CD4-positive, alpha-beta memory T cell (primary cell): ENCODE data around the gene TTI1. TPM values are rescaled to one million over a fixed set of nuclear protein-coding genes. Genes with fewer than 3 reads are reported as not detected.

ENCODE experiments used
- CTCF ChIA-PET: fragments of 350-600 bp; sonication (Branson Sonifier 250); formaldehyde crosslinking; loops from one replicate; lab custom pipeline; 2021; ENCODE audit warnings: inconsistent platforms; ENCODE audit not compliant: partially characterized antibody; lab: Charles Lee
- POLR2A ChIA-PET: fragments of 350-600 bp; sonication (Branson Sonifier 250); formaldehyde crosslinking; loops from one replicate; lab custom pipeline; 2021; ENCODE audit not compliant: partially characterized antibody; lab: Charles Lee
- DNase-seq, 5 donors: peaks; one replicate each; pipeline versions ENCODE4 v3.0.0 to v3.0.0-alpha.2; 2020 to 2022; ENCODE audit warnings: mixed read lengths in 1 of 5
- H3K27ac ChIP-seq: one replicate; pipeline ENCODE4 v1.7.0; 2013; ENCODE audit warnings: low read depth, low read length
- H3K27me3 ChIP-seq: 2 replicates; pipeline ENCODE4 v1.7.0; 2013; ENCODE audit warnings: mild to moderate bottlenecking, low read length, moderate library complexity; ENCODE audit not compliant: insufficient read depth
- H3K36me3 ChIP-seq: 2 replicates; pipeline ENCODE4 v1.7.0; 2013; ENCODE audit warnings: mild to moderate bottlenecking, low read length, moderate library complexity; ENCODE audit not compliant: insufficient read depth
- H3K4me1 ChIP-seq: 2 replicates; pipeline ENCODE4 v1.7.0; 2013; ENCODE audit warnings: mild to moderate bottlenecking, low read length, moderate library complexity; ENCODE audit not compliant: insufficient read depth
- H3K4me3 ChIP-seq, 2 donors: one replicate each; pipeline ENCODE4 v1.7.0; 2013; ENCODE audit warnings: low read length in 2 of 2, mild to moderate bottlenecking in 1 of 2
- H3K9me3 ChIP-seq, 2 donors: one replicate each; pipeline ENCODE4 v1.7.0; 2013; ENCODE audit warnings: low read length in 2 of 2, control low read depth in 1 of 2; ENCODE audit not compliant: control insufficient read depth in 1 of 2
- H3K27ac Mint-ChIP-seq, 7 donors: one replicate each; pipeline ENCODE4 v1.8.0; 2020 to 2021; ENCODE audit warnings: mixed read lengths in 7 of 7, mild to moderate bottlenecking in 6 of 7, inconsistent platforms in 3 of 7, moderate library complexity in 3 of 7
- H3K27me3 Mint-ChIP-seq, 2 donors: one replicate each; pipeline ENCODE4 v1.8.0; 2020 to 2021; ENCODE audit warnings: mixed read lengths in 2 of 2
- H3K36me3 Mint-ChIP-seq, 2 donors: one replicate each; pipeline ENCODE4 v1.8.0; 2020 to 2021; ENCODE audit warnings: mixed read lengths in 2 of 2, inconsistent platforms in 1 of 2, mild to moderate bottlenecking in 1 of 2
- H3K4me1 Mint-ChIP-seq, 4 donors: one replicate each; pipeline ENCODE4 v1.8.0; 2020 to 2021; ENCODE audit warnings: mixed read lengths in 4 of 4, mild to moderate bottlenecking in 1 of 4
- H3K4me3 Mint-ChIP-seq, 8 donors: one replicate each; pipeline ENCODE4 v1.8.0; 2020 to 2021; ENCODE audit warnings: mixed read lengths in 8 of 8, mild to moderate bottlenecking in 7 of 8, moderate library complexity in 6 of 8, inconsistent platforms in 3 of 8
- H3K9me3 Mint-ChIP-seq, 8 donors: one replicate each; pipeline ENCODE4 v1.8.0; 2020 to 2021; ENCODE audit warnings: mixed read lengths in 8 of 8, mild to moderate bottlenecking in 5 of 8, inconsistent platforms in 3 of 8, moderate library complexity in 1 of 8
- intact Hi-C: fragments of 100-400 bp; cut with micrococcal nuclease; formaldehyde crosslinking; loops from one replicate; pipeline ENCODE4 v1.15.1; 2023
- polyA plus RNA-seq, 2 donors: library from polyadenylated mRNA; unstranded; fragments of 300-500 nt; fragmentation: Illumina TruSeq; gene quantifications; one replicate each; pipeline ENCODE4 v1.2.3, GENCODE V29; 2021
- total RNA-seq, 2 experiments: library from RNA; stranded (reverse); gene quantifications; one replicate each; pipeline ENCODE4 v1.2.3, GENCODE V29; 2021

The TTI1 gene
- total and polyA plus RNA-seq, 4 experiments from 2014 or later, result 13.0 to 26.6 (median 22.9) TPM

GRCh38 chr20:37995856-37996605 is 37.2 kb downstream of the TTI1 start:
- Mint-ChIP-seq H3K36me3 (peaks cover 63 to 75% of the 10 kb centered on the region in 2 donors), H3K27ac (no peak overlapping the region), H3K4me3 (no peak overlapping the region), H3K4me1 (peaks cover 6 to 10% (median 8%) of the 10 kb centered on the region in 4 donors), H3K27me3 (no peaks in the 10 kb centered on the region), H3K9me3 (no peaks in the 10 kb centered on the region)
- intact Hi-C loops, result no loop called here
- POLR2A ChIA-PET, result interaction anchor here (1.5 kb wide), 1 partner anchor 10 kb away, joined by 3 read pairs; no protein-coding TSS in a partner anchor
- DNase-seq, result no peak
- H3K27ac ChIP-seq, result no peak overlapping the region
- no peaks in the 10 kb centered on the region for H3K9me3 ChIP-seq
- peaks cover 5% of the 10 kb centered on the region for H3K4me1 ChIP-seq
- CTCF ChIA-PET, result no interaction called here
- no peaks in the 10 kb centered on the region for H3K27me3 ChIP-seq
- peaks cover 67% of the 10 kb centered on the region for H3K36me3 ChIP-seq
- H3K4me3 ChIP-seq, result no peak overlapping the region

- Mint-ChIP-seq H3K27ac (peak overlapping the region in 1 of 7 donors; percentile 24), H3K4me3 (no peak overlapping the region), H3K36me3 (peaks cover 60 to 76% of the 10 kb centered on the region in 2 donors), H3K4me1 (peaks cover 16 to 26% (median 20%) of the 10 kb centered on the region in 4 donors), H3K27me3 (no peaks in the 10 kb centered on the region), H3K9me3 (no peaks in the 10 kb centered on the region)
- POLR2A ChIA-PET, result interaction anchor here (1.5 kb wide), 1 partner anchor 12 kb away, joined by 3 read pairs; no protein-coding TSS in a partner anchor
- intact Hi-C loops, result loop anchor here (5.0 kb wide), 2 partner anchors 342 to 432 kb away; no protein-coding TSS in a partner anchor
- Histone ChIP-seq H3K27ac (no peak overlapping the region), H3K9me3 (no peaks in the 10 kb centered on the region), H3K36me3 (peaks cover 52% of the 10 kb centered on the region), H3K27me3 (no peaks in the 10 kb centered on the region), H3K4me1 (peaks cover 11% of the 10 kb centered on the region), H3K4me3 (no peak overlapping the region)
- CTCF ChIA-PET, result interaction anchor here (1.0 kb wide), 1 partner anchor 14 kb away, joined by 4 read pairs; no protein-coding TSS in a partner anchor
- no peak for DNase-seq
Observed at GRCh38 chr20:37994512-37994911, 38.7 kb downstream of the TTI1 start.

- ChIA-PET CTCF (interaction anchor here (0.8 to 2.0 kb wide), 4 partner anchors 10 to 181 kb away, joined by 3 to 6 read pairs (median 4); no protein-coding TSS in a partner anchor), POLR2A (interaction anchor here (0.6 kb wide), 1 partner anchor 425 kb away, joined by 4 read pairs; no protein-coding TSS in a partner anchor)
- intact Hi-C loops, result loop anchor here (5.0 kb wide), 2 partner anchors 341 to 431 kb away; no protein-coding TSS in a partner anchor
- no peaks in the 10 kb centered on the region for H3K27me3 Mint-ChIP-seq
- H3K36me3 ChIP-seq, result peaks cover 39% of the 10 kb centered on the region
- H3K9me3 ChIP-seq, result no peaks in the 10 kb centered on the region
- H3K27ac Mint-ChIP-seq, result peak overlapping the region in 3 of 7 donors; percentile 37 to 81 (median 57)
- no peak overlapping the region for H3K4me3 Mint-ChIP-seq
- no peak overlapping the region for H3K4me3 ChIP-seq
- H3K27ac ChIP-seq, result no peak overlapping the region
- H3K9me3 Mint-ChIP-seq, result no peaks in the 10 kb centered on the region
- DNase-seq, result peak in 4 of 5 donors; percentile 5 to 11 (median 8)
- peaks cover 57 to 77% of the 10 kb centered on the region in 2 donors for H3K36me3 Mint-ChIP-seq
- peaks cover 11% of the 10 kb centered on the region for H3K4me1 ChIP-seq
- H3K27me3 ChIP-seq, result no peaks in the 10 kb centered on the region
- H3K4me1 Mint-ChIP-seq, result peaks cover 16 to 26% (median 21%) of the 10 kb centered on the region in 4 donors
Observed at GRCh38 chr20:37992802-37993409, 40.4 kb downstream of the TTI1 start.

- no peaks in the 10 kb centered on the region for H3K27me3 Mint-ChIP-seq
- Histone ChIP-seq H3K27me3 (no peaks in the 10 kb centered on the region), H3K9me3 (no peaks in the 10 kb centered on the region), H3K4me3 (no peak overlapping the region), H3K36me3 (peaks cover 29% of the 10 kb centered on the region), H3K4me1 (peaks cover 11% of the 10 kb centered on the region), H3K27ac (no peak overlapping the region)
- no peak overlapping the region for H3K4me3 Mint-ChIP-seq
- peaks cover 54 to 75% of the 10 kb centered on the region in 2 donors for H3K36me3 Mint-ChIP-seq
- ChIA-PET CTCF (interaction anchor here (1.1 to 2.0 kb wide), 5 partner anchors 9 to 427 kb away, joined by 3 to 6 read pairs (median 3); no protein-coding TSS in a partner anchor), POLR2A (no interaction called here)
- peaks cover 16 to 26% (median 21%) of the 10 kb centered on the region in 4 donors for H3K4me1 Mint-ChIP-seq
- H3K27ac Mint-ChIP-seq, result peak overlapping the region in 2 of 7 donors; percentile 52 to 59
- no peak for DNase-seq
- H3K9me3 Mint-ChIP-seq, result no peaks in the 10 kb centered on the region
- intact Hi-C loops, result loop anchor here (5.0 kb wide), 2 partner anchors 340 to 430 kb away; no protein-coding TSS in a partner anchor
Observed at GRCh38 chr20:37991908-37992307, 41.3 kb downstream of the TTI1 start.

GRCh38 chr20:37991157-37991866 is 41.9 kb downstream of the TTI1 start:
- Histone ChIP-seq H3K4me1 (peaks cover 11% of the 10 kb centered on the region), H3K9me3 (no peaks in the 10 kb centered on the region), H3K4me3 (no peak overlapping the region), H3K27ac (no peak overlapping the region), H3K36me3 (peaks cover 23% of the 10 kb centered on the region), H3K27me3 (no peaks in the 10 kb centered on the region)
- H3K9me3 Mint-ChIP-seq, result no peaks in the 10 kb centered on the region
- H3K27ac Mint-ChIP-seq, result peak overlapping the region; percentile 72 to 88 (median 84)
- intact Hi-C loops, result loop anchor here (5.0 kb wide), 2 partner anchors 339 to 429 kb away; no protein-coding TSS in a partner anchor
- peak overlapping the region in 1 of 8 donors; percentile 17 for H3K4me3 Mint-ChIP-seq
- ChIA-PET CTCF (interaction anchor here (1.1 to 1.5 kb wide), 4 partner anchors 10 to 427 kb away, joined by 3 to 6 read pairs (median 3); no protein-coding TSS in a partner anchor), POLR2A (no interaction called here)
- no peak for DNase-seq
- peaks cover 56 to 74% of the 10 kb centered on the region in 2 donors for H3K36me3 Mint-ChIP-seq
- H3K27me3 Mint-ChIP-seq, result no peaks in the 10 kb centered on the region
- peaks cover 16 to 26% (median 21%) of the 10 kb centered on the region in 4 donors for H3K4me1 Mint-ChIP-seq

GRCh38 chr20:37990571-37991151 is 42.6 kb downstream of the TTI1 start:
- no peaks in the 10 kb centered on the region for H3K27me3 Mint-ChIP-seq
- intact Hi-C loops, result loop anchor here (5.0 kb wide), 2 partner anchors 338 to 428 kb away; no protein-coding TSS in a partner anchor
- peaks cover 17% of the 10 kb centered on the region for H3K36me3 ChIP-seq
- no peak overlapping the region for H3K4me3 ChIP-seq
- H3K36me3 Mint-ChIP-seq, result peaks cover 58 to 67% of the 10 kb centered on the region in 2 donors
- H3K4me1 Mint-ChIP-seq, result peaks cover 16 to 26% (median 21%) of the 10 kb centered on the region in 4 donors
- H3K4me1 ChIP-seq, result peaks cover 11% of the 10 kb centered on the region
- no peaks in the 10 kb centered on the region for H3K27me3 ChIP-seq
- ChIA-PET CTCF (interaction anchor here (1.2 to 1.5 kb wide), 3 partner anchors 10 to 426 kb away, joined by 3 to 6 read pairs (median 3); no protein-coding TSS in a partner anchor), POLR2A (no interaction called here)
- peak; percentile 25 to 70 (median 45) for DNase-seq
- H3K27ac Mint-ChIP-seq, result peak overlapping the region; percentile 72 to 88 (median 84)
- H3K27ac ChIP-seq, result no peak overlapping the region
- H3K9me3 ChIP-seq, result no peaks in the 10 kb centered on the region
- peak overlapping the region in 4 of 8 donors; percentile 6 to 28 (median 14) for H3K4me3 Mint-ChIP-seq
- no peaks in the 10 kb centered on the region for H3K9me3 Mint-ChIP-seq
